Karpas-422 (cell line): ENCODE data around the gene DAZL. TPM values are rescaled to one million over a fixed set of nuclear protein-coding genes. Genes with fewer than 3 reads are reported as not detected.
A peak's percentile ranks its signal among the peaks of the same experiment; 100 is the strongest.

Experiments used
- DNase-seq: peaks from one replicate; pipeline ENCODE4 v3.0.0-alpha.2; 2015
- H2AFZ ChIP-seq: fragments of 200-600 bp; sonication (generic); 2 replicates; pipeline ENCODE4 v1.6.1; 2014; ENCODE audit warnings: antibody characterized with exemption, low read length, mixed read lengths
- H3K27ac ChIP-seq: fragments of 200-600 bp; sonication (generic); 2 replicates; pipeline ENCODE4 v1.5.1; 2014; ENCODE audit warnings: mild to moderate bottlenecking, low read length, moderate library complexity
- H3K27me3 ChIP-seq: fragments of 200-600 bp; sonication (generic); 2 replicates; pipeline ENCODE4 v1.6.1; 2014; ENCODE audit warnings: low read length, mixed read lengths
- H3K36me3 ChIP-seq: fragments of 200-600 bp; sonication (generic); 2 replicates; pipeline ENCODE4 v1.6.1; 2014; ENCODE audit warnings: low read length, mixed read lengths; ENCODE audit not compliant: insufficient read depth
- H3K4me1 ChIP-seq: fragments of 200-600 bp; sonication (generic); 2 replicates; pipeline ENCODE4 v1.6.1; 2014; ENCODE audit warnings: mild to moderate bottlenecking, low read length, mixed read lengths
- H3K4me2 ChIP-seq: fragments of 200-600 bp; sonication (generic); 2 replicates; pipeline ENCODE4 v1.6.1; 2014; ENCODE audit warnings: low read length, low read depth, mild to moderate bottlenecking; ENCODE audit not compliant: poor library complexity, severe bottlenecking
- H3K4me3 ChIP-seq: fragments of 200-600 bp; sonication (generic); 2 replicates; pipeline ENCODE4 v1.5.1; 2014; ENCODE audit warnings: mild to moderate bottlenecking, antibody characterized with exemption, low read length, mixed read lengths
- H3K79me2 ChIP-seq: fragments of 200-600 bp; sonication (generic); 2 replicates; pipeline ENCODE4 v1.6.1; 2014; ENCODE audit warnings: mild to moderate bottlenecking, low read length, mixed read lengths
- H3K9ac ChIP-seq: fragments of 200-600 bp; sonication (generic); 2 replicates; pipeline ENCODE4 v1.6.0; 2014; ENCODE audit warnings: low read length
- H3K9me2 ChIP-seq: fragments of 200-600 bp; sonication (generic), shearing (Covaris generic); replicated peaks from 2 replicates; pipeline ENCODE4 v1.6.0; 2014; ENCODE audit warnings: mild to moderate bottlenecking, low read length, moderate library complexity; ENCODE audit not compliant: insufficient read depth
- H3K9me3 ChIP-seq: fragments of 300-700, 200-600 bp; sonication (generic); 2 replicates; pipeline ENCODE4 v1.6.1; 2014; ENCODE audit warnings: low read length, mixed read lengths
- H4K20me1 ChIP-seq: fragments of 200-600 bp; sonication (generic); 2 replicates; pipeline ENCODE4 v1.6.1; 2014; ENCODE audit warnings: mild to moderate bottlenecking, antibody characterized with exemption, low read length, low read depth; ENCODE audit not compliant: insufficient read depth
- total RNA-seq: library from RNA; depleted of rRNA; stranded (reverse); fragments of >200 nt; shearing (Covaris generic); gene quantifications from 2 replicates; pipeline ENCODE4 v1.2.3, GENCODE V29; 2014; ENCODE audit warnings: low replicate concordance

The DAZL gene
- total RNA-seq, 1 experiment from 2014 or later: not detected

- no peaks in the 10 kb centered on the region for H3K27me3 ChIP-seq
- H3K79me2 ChIP-seq: no peaks in the 10 kb centered on the region
- H3K4me3 ChIP-seq: no peak overlapping the region
- no peaks in the 10 kb centered on the region for H3K36me3 ChIP-seq
- no peaks in the 10 kb centered on the region for H3K9me3 ChIP-seq
- H3K9me2 ChIP-seq: no peaks in the 10 kb centered on the region
- H3K27ac ChIP-seq: no peak overlapping the region
- H3K4me1 ChIP-seq: peaks cover 22% of the 10 kb centered on the region
- H3K9ac ChIP-seq: no peak overlapping the region
- H2AFZ ChIP-seq: no peak overlapping the region
- DNase-seq: no peak
- H3K4me2 ChIP-seq: no peak overlapping the region
- no peaks in the 10 kb centered on the region for H4K20me1 ChIP-seq
Observed at GRCh38 chr3:16604433-16604832, 790 bp downstream of the DAZL start.

GRCh38 chr3:16601537-16602005 lies 3.7 kb downstream of the DAZL start:
- Histone ChIP-seq H3K36me3 (no peaks in the 10 kb centered on the region), H3K27ac (no peak overlapping the region), H3K9me2 (no peaks in the 10 kb centered on the region), H3K9ac (no peak overlapping the region), H3K4me3 (no peak overlapping the region), H3K4me2 (no peak overlapping the region), H3K27me3 (no peaks in the 10 kb centered on the region), H3K79me2 (no peaks in the 10 kb centered on the region), H2AFZ (no peak overlapping the region), H3K4me1 (peaks cover 4% of the 10 kb centered on the region; the same call in 1 of the 2 replicates), H3K9me3 (no peaks in the 10 kb centered on the region), H4K20me1 (no peaks in the 10 kb centered on the region)
- DNase-seq: no peak

- Histone ChIP-seq H4K20me1 (no peaks in the 10 kb centered on the region), H3K9me3 (no peaks in the 10 kb centered on the region), H3K27ac (no peak overlapping the region), H2AFZ (no peak overlapping the region), H3K9me2 (no peaks in the 10 kb centered on the region), H3K4me2 (peak overlapping the region; percentile 10), H3K27me3 (no peaks in the 10 kb centered on the region), H3K4me3 (no peak overlapping the region), H3K9ac (no peak overlapping the region), H3K79me2 (no peaks in the 10 kb centered on the region), H3K36me3 (no peaks in the 10 kb centered on the region), H3K4me1 (peaks cover 4% of the 10 kb centered on the region; the same call in 1 of the 2 replicates)
- DNase-seq: peak; percentile 94
Observed at GRCh38 chr3:16600780-16601536, 4.3 kb downstream of the DAZL start.

- no peak overlapping the region for H3K4me2 ChIP-seq
- H3K79me2 ChIP-seq: no peaks in the 10 kb centered on the region
- H3K9me2 ChIP-seq: no peaks in the 10 kb centered on the region
- H3K9ac ChIP-seq: no peak overlapping the region
- no peak for DNase-seq
- no peaks in the 10 kb centered on the region for H3K9me3 ChIP-seq
- H3K4me3 ChIP-seq: no peak overlapping the region
- no peak overlapping the region for H2AFZ ChIP-seq
- peaks cover 4% of the 10 kb centered on the region; the same call in 1 of the 2 replicates for H3K4me1 ChIP-seq
- H4K20me1 ChIP-seq: no peaks in the 10 kb centered on the region
- no peaks in the 10 kb centered on the region for H3K36me3 ChIP-seq
- H3K27ac ChIP-seq: no peak overlapping the region
- H3K27me3 ChIP-seq: no peaks in the 10 kb centered on the region
Observed at GRCh38 chr3:16599694-16600093, 5.5 kb downstream of the DAZL start.

- Histone ChIP-seq H2AFZ (no peak overlapping the region), H3K9me3 (no peaks in the 10 kb centered on the region), H3K27me3 (no peaks in the 10 kb centered on the region), H3K4me3 (no peak overlapping the region), H4K20me1 (no peaks in the 10 kb centered on the region), H3K79me2 (no peaks in the 10 kb centered on the region), H3K4me1 (peaks cover 4% of the 10 kb centered on the region; the same call in 1 of the 2 replicates), H3K4me2 (no peak overlapping the region), H3K9ac (no peak overlapping the region), H3K27ac (no peak overlapping the region), H3K9me2 (no peaks in the 10 kb centered on the region), H3K36me3 (no peaks in the 10 kb centered on the region)
- no peak for DNase-seq
Observed at GRCh38 chr3:16596352-16597032, 8.7 kb downstream of the DAZL start.

GRCh38 chr3:16595778-16596177 lies 9.4 kb downstream of the DAZL start:
- peaks cover under 1% of the 10 kb centered on the region; the same call in 1 of the 2 replicates for H3K4me1 ChIP-seq
- no peaks in the 10 kb centered on the region for H4K20me1 ChIP-seq
- H3K27ac ChIP-seq: no peak overlapping the region
- no peaks in the 10 kb centered on the region for H3K36me3 ChIP-seq
- no peaks in the 10 kb centered on the region for H3K79me2 ChIP-seq
- H3K4me3 ChIP-seq: no peak overlapping the region
- no peaks in the 10 kb centered on the region for H3K27me3 ChIP-seq
- H3K9ac ChIP-seq: no peak overlapping the region
- no peak for DNase-seq
- H3K9me2 ChIP-seq: no peaks in the 10 kb centered on the region
- H3K9me3 ChIP-seq: no peaks in the 10 kb centered on the region
- no peak overlapping the region for H2AFZ ChIP-seq
- H3K4me2 ChIP-seq: no peak overlapping the region

GRCh38 chr3:16589867-16590624 lies 15.2 kb downstream of the DAZL start:
- H3K27ac ChIP-seq: no peak overlapping the region
- no peak overlapping the region for H3K4me2 ChIP-seq
- no peak overlapping the region for H3K9ac ChIP-seq

GRCh38 chr3:16589120-16589519 lies 16.1 kb downstream of the DAZL start:
- H3K9ac ChIP-seq: no peak overlapping the region
- H4K20me1 ChIP-seq: no peaks in the 10 kb centered on the region
- no peak overlapping the region for H3K4me2 ChIP-seq
- no peaks in the 10 kb centered on the region for H3K36me3 ChIP-seq
- H3K27me3 ChIP-seq: no peaks in the 10 kb centered on the region
- no peak overlapping the region for H3K4me3 ChIP-seq
- peaks cover 17% of the 10 kb centered on the region for H3K4me1 ChIP-seq
- H3K9me2 ChIP-seq: no peaks in the 10 kb centered on the region
- no peak overlapping the region for H2AFZ ChIP-seq
- DNase-seq: no peak
- H3K9me3 ChIP-seq: no peaks in the 10 kb centered on the region
- H3K27ac ChIP-seq: no peak overlapping the region
- no peaks in the 10 kb centered on the region for H3K79me2 ChIP-seq

More at GRCh38 chr3:16589867-16590624, 15.2 kb downstream of the DAZL start:
- no peak for DNase-seq
- Histone ChIP-seq H4K20me1 (no peaks in the 10 kb centered on the region), H3K9me2 (no peaks in the 10 kb centered on the region), H3K27me3 (no peaks in the 10 kb centered on the region), H3K36me3 (no peaks in the 10 kb centered on the region), H3K9me3 (no peaks in the 10 kb centered on the region), H3K4me3 (no peak overlapping the region), H2AFZ (no peak overlapping the region; the same call in 1 of the 2 replicates), H3K79me2 (no peaks in the 10 kb centered on the region), H3K4me1 (peaks cover 17% of the 10 kb centered on the region)
